Muscle layer of duodenum (tissue), 2 donors: Measurements from ENCODE around the gene SLC66A2.

Experiments used
- H3K27ac ChIP-seq: one replicate; pipeline ENCODE4 v1.7.0; 2013; ENCODE audit warnings: mild to moderate bottlenecking, low read length
- H3K27me3 ChIP-seq: one replicate; pipeline ENCODE4 v1.7.0; 2013; ENCODE audit warnings: low read depth, mild to moderate bottlenecking, control low read depth, low read length
- H3K36me3 ChIP-seq, 2 donors: one replicate each; pipeline ENCODE4 v1.7.0; 2013; ENCODE audit warnings: low read length in 2 of 2, control low read depth in 1 of 2, mild to moderate bottlenecking in 1 of 2; ENCODE audit not compliant: insufficient read depth in 2 of 2, control insufficient read depth in 1 of 2
- H3K4me1 ChIP-seq, 2 donors: one replicate each; pipeline ENCODE4 v1.7.0; 2013; ENCODE audit warnings: low read length in 2 of 2, mild to moderate bottlenecking in 2 of 2, control low read depth in 1 of 2, moderate library complexity in 1 of 2; ENCODE audit not compliant: insufficient read depth in 2 of 2, control insufficient read depth in 1 of 2
- H3K4me3 ChIP-seq, 2 donors: one replicate each; pipeline ENCODE4 v1.7.0; 2013; ENCODE audit warnings: low read length in 2 of 2, low read depth in 1 of 2, mild to moderate bottlenecking in 1 of 2
- H3K9me3 ChIP-seq, 2 donors: one replicate each; pipeline ENCODE4 v1.7.0; 2013; ENCODE audit warnings: low read length in 2 of 2, control low read depth in 1 of 2, mild to moderate bottlenecking in 1 of 2; ENCODE audit not compliant: control insufficient read depth in 1 of 2
- donor health status: healthy.

SLC66A2 gene

GRCh38 chr18:79904357-79905147 lies 46.9 kb downstream of the SLC66A2 start:
- Histone ChIP-seq H3K27me3 (no peaks in the 10 kb centered on the region), H3K27ac (no peak overlapping the region), H3K4me1 (no peaks in the 10 kb centered on the region), H3K4me3 (no peak overlapping the region), H3K36me3 (peaks cover 5 to 31% of the 10 kb centered on the region in 2 donors), H3K9me3 (no peaks in the 10 kb centered on the region)

GRCh38 chr18:79903787-79904356 lies 47.6 kb downstream of the SLC66A2 start:
- H3K27me3 ChIP-seq: no peaks in the 10 kb centered on the region
- H3K4me3 ChIP-seq: no peak overlapping the region
- H3K36me3 ChIP-seq: peaks cover 5 to 31% of the 10 kb centered on the region in 2 donors
- no peak overlapping the region for H3K27ac ChIP-seq
- peaks cover 0 to 3% of the 10 kb centered on the region in 2 donors for H3K9me3 ChIP-seq
- no peaks in the 10 kb centered on the region for H3K4me1 ChIP-seq

- Histone ChIP-seq H3K4me3 (no peak overlapping the region), H3K27ac (no peak overlapping the region), H3K4me1 (no peaks in the 10 kb centered on the region), H3K36me3 (peaks cover 5 to 31% of the 10 kb centered on the region in 2 donors), H3K27me3 (no peaks in the 10 kb centered on the region), H3K9me3 (peaks cover 0 to 3% of the 10 kb centered on the region in 2 donors)
These were observed 48.3 kb downstream of the SLC66A2 start for GRCh38 chr18:79903071-79903635.

- H3K27me3 ChIP-seq: no peaks in the 10 kb centered on the region
- no peaks in the 10 kb centered on the region for H3K4me1 ChIP-seq
- H3K9me3 ChIP-seq: peaks cover 0 to 4% of the 10 kb centered on the region in 2 donors
- H3K36me3 ChIP-seq: peaks cover 5 to 30% of the 10 kb centered on the region in 2 donors
- H3K27ac ChIP-seq: no peak overlapping the region
- no peak overlapping the region for H3K4me3 ChIP-seq
These were observed 48.8 kb downstream of the SLC66A2 start for GRCh38 chr18:79902640-79903039.

GRCh38 chr18:79902075-79902474 lies 49.4 kb downstream of the SLC66A2 start:
- peaks cover under 1 to 7% of the 10 kb centered on the region in 2 donors for H3K9me3 ChIP-seq
- H3K4me1 ChIP-seq: no peaks in the 10 kb centered on the region
- no peaks in the 10 kb centered on the region for H3K27me3 ChIP-seq
- H3K27ac ChIP-seq: no peak overlapping the region
- peaks cover 5 to 27% of the 10 kb centered on the region in 2 donors for H3K36me3 ChIP-seq
- no peak overlapping the region for H3K4me3 ChIP-seq

- Histone ChIP-seq H3K27me3 (no peaks in the 10 kb centered on the region), H3K36me3 (peaks cover 5 to 27% of the 10 kb centered on the region in 2 donors), H3K4me1 (no peaks in the 10 kb centered on the region), H3K9me3 (peaks cover 5 to 8% of the 10 kb centered on the region in 2 donors), H3K4me3 (no peak overlapping the region), H3K27ac (no peak overlapping the region)
These were observed 49.8 kb downstream of the SLC66A2 start for GRCh38 chr18:79901665-79902064.

- Histone ChIP-seq H3K27ac (no peak overlapping the region), H3K4me3 (no peak overlapping the region), H3K4me1 (no peaks in the 10 kb centered on the region), H3K27me3 (no peaks in the 10 kb centered on the region), H3K9me3 (peaks cover 7 to 13% of the 10 kb centered on the region in 2 donors), H3K36me3 (peaks cover 5 to 27% of the 10 kb centered on the region in 2 donors)
These were observed 50.6 kb downstream of the SLC66A2 start for GRCh38 chr18:79900610-79901570.

- Histone ChIP-seq H3K27ac (no peak overlapping the region), H3K27me3 (no peaks in the 10 kb centered on the region), H3K36me3 (peaks cover 5 to 27% of the 10 kb centered on the region in 2 donors), H3K9me3 (peaks cover 13 to 17% of the 10 kb centered on the region in 2 donors), H3K4me1 (no peaks in the 10 kb centered on the region), H3K4me3 (no peak overlapping the region)
These were observed 51.6 kb downstream of the SLC66A2 start for GRCh38 chr18:79899609-79900445.

- H3K27ac ChIP-seq: no peak overlapping the region
- H3K4me1 ChIP-seq: no peaks in the 10 kb centered on the region
- H3K4me3 ChIP-seq: no peak overlapping the region
- no peaks in the 10 kb centered on the region for H3K27me3 ChIP-seq
- peaks cover 5 to 23% of the 10 kb centered on the region in 2 donors for H3K36me3 ChIP-seq
- H3K9me3 ChIP-seq: peaks cover 14 to 18% of the 10 kb centered on the region in 2 donors
These were observed 52.4 kb downstream of the SLC66A2 start for GRCh38 chr18:79898952-79899608.
